ENCODE results near the gene TPSG1.
"Not testable (repeated sequence)": the region's sequence is repeated elsewhere in the genome, so short reads cannot be mapped to it uniquely, and the experiment has no call there.

TPSG1 gene

DNA sequence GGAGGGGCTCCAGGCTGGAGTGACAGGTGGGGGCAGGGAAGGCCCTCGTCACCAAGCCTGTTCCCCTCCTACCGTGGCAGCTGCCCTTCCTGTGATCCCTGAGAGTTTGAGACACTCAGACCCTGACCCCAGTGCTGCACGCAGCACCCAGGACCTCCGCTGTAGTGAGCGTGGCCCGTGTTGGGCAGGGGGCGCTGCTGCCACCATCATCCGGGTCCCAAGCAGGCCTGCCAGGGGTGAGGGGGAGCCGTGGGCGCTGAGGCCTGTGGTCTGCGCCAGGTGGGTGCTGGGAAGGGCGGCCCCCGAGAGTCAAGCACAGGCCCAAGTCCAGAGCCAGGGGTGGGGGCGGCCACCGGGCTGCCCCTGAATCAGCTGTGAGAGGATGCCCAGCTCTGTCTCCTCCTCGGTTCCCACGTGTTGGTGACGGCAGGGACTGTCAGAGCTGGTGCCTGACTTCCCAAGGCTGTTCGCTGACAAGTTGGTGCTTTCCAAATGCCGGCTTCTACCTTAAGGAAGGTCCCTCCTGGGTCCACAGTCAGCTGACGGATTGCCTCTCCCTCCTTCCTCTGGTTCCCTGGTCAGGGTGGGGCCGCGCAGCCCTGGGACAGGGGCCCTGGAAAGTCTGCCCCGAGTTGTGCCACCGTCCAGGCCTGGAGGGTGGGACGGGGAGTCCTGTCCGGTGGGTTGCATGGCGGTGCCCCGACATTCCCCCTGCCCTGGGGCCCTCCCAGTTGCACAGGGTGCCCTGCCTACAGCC, 31.1 kb downstream of the TPSG1 start:
- no peak for DNase-seq

DNA sequence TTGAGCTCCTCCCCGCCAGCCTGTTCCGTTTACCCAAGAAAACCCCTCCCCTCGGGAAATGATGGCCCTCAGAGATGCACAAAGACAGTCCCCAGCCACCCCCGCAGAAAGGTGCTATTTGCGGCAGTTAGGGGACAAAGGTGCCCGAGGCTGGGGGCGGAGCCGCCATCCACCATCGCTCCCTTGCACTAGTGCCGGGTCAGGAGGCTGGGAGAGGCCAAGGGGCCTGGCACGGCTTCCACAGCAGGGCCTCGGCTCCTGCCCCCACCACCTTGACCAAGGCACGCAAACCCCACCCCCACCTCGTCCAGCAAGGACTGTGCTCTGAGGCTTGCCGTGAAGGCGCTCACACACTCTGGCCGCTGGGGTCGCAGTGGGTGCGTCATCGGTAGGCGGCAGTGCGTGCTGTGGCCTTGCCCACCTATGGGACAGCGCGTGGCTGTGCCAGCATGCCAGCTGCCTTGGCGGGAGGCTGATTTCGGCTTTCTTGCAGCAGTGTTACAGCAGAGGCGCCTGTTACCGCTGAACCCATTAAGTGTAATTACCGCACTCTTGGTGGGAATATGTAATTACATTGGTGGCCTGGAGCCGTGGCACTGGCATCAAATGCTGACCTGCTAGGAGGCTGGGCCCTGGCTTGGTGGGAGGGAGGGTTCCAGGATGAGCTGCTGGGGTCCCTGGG, 31.8 kb downstream of the TPSG1 start:
- DNase-seq, result no peak

- DNase-seq, result no peak
These were observed 32.5 kb downstream of the TPSG1 start for GRCh38 chr16:1192384-1193073.

DNA sequence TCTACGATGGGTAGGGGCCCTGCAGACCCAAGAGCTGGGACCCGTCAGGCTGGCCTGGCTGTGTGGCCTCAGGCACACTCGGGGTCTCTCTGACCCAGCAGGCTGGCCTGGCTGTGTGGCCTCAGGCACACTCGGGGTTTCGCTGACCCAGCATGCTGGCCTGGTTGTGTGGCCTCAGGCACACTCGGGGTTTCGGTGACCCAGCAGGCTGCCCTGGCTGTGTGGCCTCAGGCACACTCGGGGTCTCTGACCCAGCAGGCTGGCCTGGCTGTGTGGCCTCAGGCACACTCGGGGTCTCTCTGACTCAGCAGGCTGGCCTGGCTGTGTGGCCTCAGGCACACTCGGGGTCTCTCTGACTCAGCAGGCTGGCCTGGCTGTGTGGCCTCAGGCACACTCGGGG, 34.3 kb downstream of the TPSG1 start:
- not testable (repeated sequence) for DNase-seq

DNA sequence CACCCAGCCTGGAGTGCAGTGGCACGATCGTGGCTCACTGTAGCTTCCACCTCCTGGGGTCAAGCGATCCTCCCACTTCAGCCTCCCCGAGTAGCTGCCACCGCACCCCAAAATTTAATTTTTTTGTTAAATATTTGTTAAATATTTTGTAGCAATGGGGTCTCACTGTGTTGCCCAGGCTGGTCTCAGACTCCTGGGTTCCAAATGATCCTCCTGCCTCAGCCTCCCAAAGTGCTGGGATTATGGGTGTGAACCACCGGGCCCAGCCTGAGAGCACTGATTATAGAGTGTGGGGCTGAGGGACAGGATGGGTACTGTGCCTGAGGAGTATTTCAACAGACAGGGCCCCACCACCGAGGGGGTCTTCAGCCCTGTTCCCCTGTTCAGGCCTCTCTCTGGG, 35.6 kb downstream of the TPSG1 start:
- no peak for DNase-seq

DNA sequence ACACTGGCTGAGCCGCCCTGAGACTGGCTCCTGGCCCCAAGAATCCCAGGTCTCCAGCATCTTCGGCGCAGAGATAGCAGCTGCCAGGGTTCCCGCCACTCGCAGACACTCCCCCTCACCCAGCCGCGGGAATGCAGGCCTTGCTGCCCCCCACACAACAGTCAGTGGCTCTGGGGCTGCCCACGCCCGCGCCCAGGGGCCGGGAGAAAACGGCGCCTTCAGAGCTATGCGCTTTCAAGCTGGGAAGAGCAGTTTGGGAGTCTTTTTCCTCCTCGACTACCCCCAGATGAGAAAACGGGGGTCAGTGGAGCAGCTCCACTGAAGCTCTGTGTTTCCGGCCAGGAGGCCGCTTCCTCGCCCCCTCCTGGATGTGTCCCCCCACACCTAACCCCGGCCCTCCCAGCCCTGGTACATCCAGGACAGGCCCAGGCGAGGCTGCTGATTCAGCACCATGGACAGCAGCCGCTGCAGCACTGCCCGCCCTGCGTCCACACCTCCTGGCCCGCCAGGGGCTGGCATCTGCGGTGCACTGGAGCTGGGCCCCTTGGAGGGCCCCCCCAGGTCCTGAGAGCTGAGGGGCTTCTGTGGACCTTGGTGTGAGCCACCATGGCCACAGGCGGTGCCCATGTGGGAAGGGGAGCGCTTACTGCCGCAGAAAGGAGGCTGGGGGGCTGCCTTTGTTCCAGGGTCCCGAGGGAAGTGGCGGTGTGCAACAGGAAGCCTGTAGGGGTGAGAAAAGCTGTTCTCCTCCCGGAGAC, 36.5 kb downstream of the TPSG1 start:
- DNase-seq, result peak in 1 of 2 donors; percentile 2

DNA sequence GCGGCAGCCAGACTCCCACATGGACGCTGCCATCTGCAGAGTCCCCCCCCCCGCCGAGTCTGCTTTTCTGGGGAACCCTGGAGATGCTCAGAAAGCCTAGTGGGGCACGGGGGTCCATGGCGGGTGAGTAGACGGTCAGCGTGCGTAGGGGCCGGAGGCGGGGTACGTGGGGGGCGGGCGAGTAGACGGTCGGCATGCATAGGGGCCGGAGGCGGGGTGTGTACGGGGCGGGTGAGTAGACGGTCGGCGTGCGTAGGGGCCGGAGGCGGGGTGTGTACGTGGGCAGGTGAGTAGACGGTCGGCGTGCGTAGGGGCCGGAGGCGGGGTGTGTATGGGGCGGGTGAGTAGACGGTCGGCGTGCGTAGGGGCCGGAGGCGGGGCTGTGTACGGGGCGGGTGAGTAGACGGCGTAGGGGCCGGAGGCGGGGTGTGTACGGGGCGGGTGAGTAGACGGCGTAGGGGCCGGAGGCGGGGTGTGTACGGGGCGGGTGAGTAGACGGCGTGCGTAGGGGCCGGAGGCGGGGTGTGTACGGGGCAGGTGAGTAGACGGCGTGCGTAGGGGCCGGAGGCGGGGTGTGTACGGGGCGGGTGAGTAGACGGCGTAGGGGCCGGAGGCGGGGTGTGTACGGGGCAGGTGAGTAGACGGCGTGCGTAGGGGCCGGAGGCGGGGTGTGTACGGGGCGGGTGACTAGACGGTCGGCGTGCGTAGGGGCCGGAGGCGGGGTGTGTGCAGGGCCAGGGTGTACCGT, 39.4 kb downstream of the TPSG1 start:
- not testable (repeated sequence) for DNase-seq

GRCh38 chr16:1184980-1185379, 40.1 kb downstream of the TPSG1 start:
- no peak for DNase-seq

GRCh38 chr16:1184156-1184868, 40.8 kb downstream of the TPSG1 start:
- no peak for DNase-seq

- no peak for DNase-seq
These were observed 41.8 kb downstream of the TPSG1 start for GRCh38 chr16:1182950-1183907.

DNA sequence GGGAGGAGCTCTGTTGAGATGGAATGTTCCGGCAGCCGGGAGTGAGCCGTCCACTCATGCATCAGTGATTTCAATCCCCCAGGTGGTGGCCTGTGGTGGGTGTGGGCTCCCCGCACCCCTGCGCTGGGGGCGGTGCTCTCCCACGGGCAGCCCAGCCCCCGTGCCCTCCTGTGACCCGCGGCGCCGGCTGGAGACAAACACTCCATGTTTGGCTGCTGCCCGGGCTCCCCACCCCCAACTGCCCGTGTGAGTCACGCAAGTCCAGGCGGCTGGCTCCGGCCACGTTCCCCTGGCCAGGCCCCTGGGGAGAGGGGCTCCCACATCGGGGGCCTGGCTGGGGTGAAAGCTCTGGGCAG, 42.8 kb downstream of the TPSG1 start:
- no peak for DNase-seq

- no peak for DNase-seq
These were observed 43.4 kb downstream of the TPSG1 start for GRCh38 chr16:1181404-1182315.

GRCh38 chr16:1180549-1181403, 44.3 kb downstream of the TPSG1 start:
- DNase-seq, result no peak

- no peak for DNase-seq
These were observed 46.7 kb downstream of the TPSG1 start for GRCh38 chr16:1178295-1178910.

GRCh38 chr16:1177750-1178149, 47.3 kb downstream of the TPSG1 start:
- no peak for DNase-seq

GRCh38 chr16:1177053-1177452, 48.0 kb downstream of the TPSG1 start:
- DNase-seq, result no peak

- no peak for DNase-seq
These were observed 48.7 kb downstream of the TPSG1 start for GRCh38 chr16:1176280-1176897.
